ENCODE data around the gene CDK6. TPM values are rescaled to one million over a fixed set of nuclear protein-coding genes. Genes with fewer than 3 reads are reported as not detected.

CDK6 gene
- polyA plus RNA-seq, 2 of the 4 experiments (the other 2 are of a cell fraction): 13.6 to 25.9 TPM

- Histone ChIP-seq H3K4me2 (peak overlapping the region; percentile 81), H3K9me3 (0 out of 3 replicates have a peak, but pooled peaks cover 2% of the 10 kb centered on the region), H3K4me3 (0 out of 3 replicates have a peak overlapping the region, but pooled peaks have one; percentile 3), H3K4me1 (peaks cover 84% of the 10 kb centered on the region), H3K27ac (peak overlapping the region; percentile 86 to 88)
- DNase-seq (ENCODE audit: low read depth in 1 of 2, low spot score in 1 of 2) (no peak), FAIRE-seq (no peak), ATAC-seq (no peak)
- no peak for TF ChIP-seq POLR2AphosphoS2 (conservative IDR thresholded peaks at IDR 0.05; ENCODE audit: low read length)
- no peak for TF ChIP-seq MAFK (IDR thresholded peaks at IDR 0.05; ENCODE audit: partially characterized antibody)
- no peak for TF ChIP-seq ZC3H11A (IDR thresholded peaks at IDR 0.05)
- TF ChIP-seq E2F6 (IDR thresholded peaks at IDR 0.05; ENCODE audit: borderline replicate concordance, low read depth): no peak
- TF ChIP-seq POLR2A (IDR thresholded peaks at IDR 0.05; ENCODE audit: low read length): no peak
- CTCF ChIA-PET: interaction anchor here (0.6 to 1.4 kb wide), 2 partner anchors 44 to 71 kb away, joined by 3 read pairs; no protein-coding TSS in a partner anchor
- POLR2A ChIA-PET: interaction anchor here (1.0 kb wide), 1 partner anchor 82 kb away, joined by 3 read pairs; no protein-coding TSS in a partner anchor
- WGBS (ENCODE audit: missing lambda C conversion rate): 46% methylated on average over 2 of the region's 2 CpGs
These were observed 86.4 kb downstream of the CDK6 start for GRCh38 chr7:92749832-92750446.

GRCh38 chr7:92749327-92749755 is 87.0 kb downstream of the CDK6 start:
- Histone ChIP-seq H3K27ac (peak overlapping the region; percentile 86 to 88), H3K4me2 (peak overlapping the region; percentile 81), H3K4me1 (peaks cover 78% of the 10 kb centered on the region), H3K4me3 (no peak overlapping the region), H3K9me3 (0 out of 3 replicates have a peak, but pooled peaks cover 3% of the 10 kb centered on the region)
- POLR2A ChIA-PET: no interaction called here
- TF ChIP-seq EP300 (IDR thresholded peaks at IDR 0.05): no peak
- TF ChIP-seq RFX5 (IDR thresholded peaks at IDR 0.05): no peak
- TF ChIP-seq RNF2 (IDR thresholded peaks at IDR 0.05; ENCODE audit: borderline replicate concordance, low read depth): no peak
- TF ChIP-seq GATA3 (IDR thresholded peaks at IDR 0.05; ENCODE audit: borderline replicate concordance): no peak
- TF ChIP-seq NPAS2 (CRISPR knock-in tag; IDR thresholded peaks at IDR 0.05; ENCODE audit: borderline replicate concordance): no peak
- TF ChIP-seq USF2 (IDR thresholded peaks at IDR 0.05): no peak
- TF ChIP-seq E2F6 (IDR thresholded peaks at IDR 0.05; ENCODE audit: borderline replicate concordance, low read depth): no peak
- CTCF ChIA-PET: interaction anchor here (0.6 kb wide), 1 partner anchor 43 kb away, joined by 3 read pairs; no protein-coding TSS in a partner anchor
- FAIRE-seq: no peak
- DNase-seq (ENCODE audit: low read depth in 1 of 2, low spot score in 1 of 2): no peak
- no peak for ATAC-seq

DNA sequence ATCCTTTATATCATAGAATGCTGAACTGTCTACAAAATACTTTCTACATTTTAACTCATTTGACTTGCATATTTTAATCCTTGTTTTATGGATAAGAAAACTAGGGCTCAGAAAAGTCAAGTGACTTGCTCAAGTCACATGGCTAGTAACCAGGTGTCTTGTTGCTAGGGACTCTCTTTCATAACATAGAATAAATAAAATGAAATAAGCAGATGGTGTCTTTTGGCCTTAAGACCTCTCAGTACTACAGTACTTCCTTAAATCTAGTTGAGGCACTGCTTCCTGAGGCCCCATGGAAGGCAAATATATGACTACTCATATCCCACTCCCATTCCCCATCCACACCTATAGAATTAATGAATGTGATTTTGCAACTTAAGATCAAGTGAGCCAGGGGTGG is 87.9 kb downstream of the CDK6 start:
- H3K4me3 ChIP-seq: no peak overlapping the region
- POLR2A ChIA-PET: no interaction called here
- CTCF ChIA-PET: interaction anchor here (0.7 to 1.8 kb wide), 4 partner anchors 10 to 84 kb away, joined by 3 to 10 read pairs (median 4); no protein-coding TSS in a partner anchor
- FAIRE-seq: no peak
- ATAC-seq: no peak
- H3K4me1 ChIP-seq: peaks cover 69% of the 10 kb centered on the region
- peak overlapping the region; percentile 86 to 88 for H3K27ac ChIP-seq
- no peak for TF ChIP-seq E2F6 (IDR thresholded peaks at IDR 0.05; ENCODE audit: borderline replicate concordance, low read depth)
- TF ChIP-seq HDAC2 (IDR thresholded peaks at IDR 0.05): no peak
- TF ChIP-seq, protein P1, sequence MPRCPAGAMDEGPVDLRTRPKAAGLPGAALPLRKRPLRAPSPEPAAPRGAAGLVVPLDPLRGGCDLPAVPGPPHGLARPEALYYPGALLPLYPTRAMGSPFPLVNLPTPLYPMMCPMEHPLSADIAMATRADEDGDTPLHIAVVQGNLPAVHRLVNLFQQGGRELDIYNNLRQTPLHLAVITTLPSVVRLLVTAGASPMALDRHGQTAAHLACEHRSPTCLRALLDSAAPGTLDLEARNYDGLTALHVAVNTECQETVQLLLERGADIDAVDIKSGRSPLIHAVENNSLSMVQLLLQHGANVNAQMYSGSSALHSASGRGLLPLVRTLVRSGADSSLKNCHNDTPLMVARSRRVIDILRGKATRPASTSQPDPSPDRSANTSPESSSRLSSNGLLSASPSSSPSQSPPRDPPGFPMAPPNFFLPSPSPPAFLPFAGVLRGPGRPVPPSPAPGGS (IDR thresholded peaks at IDR 0.05): no peak
- no peak for TF ChIP-seq CBX2 (IDR thresholded peaks at IDR 0.05; ENCODE audit: borderline replicate concordance, low read depth)
- H3K9me3 ChIP-seq: peaks cover 7% of the 10 kb centered on the region; the same call in 1 of the 3 replicates
- DNase-seq (ENCODE audit: low read depth in 1 of 2, low spot score in 1 of 2): no peak
- no peak overlapping the region; the same call in 2 of the 3 replicates for H3K4me2 ChIP-seq

Data from A549 (cell line).